HCT116 (cell line): ENCODE measurements around the gene ADIPOR1. TPM values are rescaled to one million over a fixed set of nuclear protein-coding genes. Genes with fewer than 3 reads are reported as not detected.

Source experiments
- ATAC-seq: fragments of 200-7000 bp; cut with Tn5 transposase; 2 replicates; pipeline ENCODE4 v1.9.1; 2020; ENCODE audit warnings: mild to moderate bottlenecking, moderate library complexity
- BruUV-seq: library from RNA; stranded (reverse); fragments of 400-500 nt; replicated peaks from 2 replicates; lab custom pipeline; 2021; lab: Mats Ljungman, UMichigan
- CTCF ChIA-PET: fragments of 300-600 bp; sonication (Branson Sonifier 250); formaldehyde crosslinking; loops from one replicate; lab custom pipeline; 2021; ENCODE audit warnings: antibody characterized with exemption; lab: Charles Lee
- POLR2A ChIA-PET: fragments of 300-600, 350-600 bp; sonication (Branson Sonifier 250); formaldehyde crosslinking; loops from one replicate; lab custom pipeline; 2021; ENCODE audit warnings: antibody characterized with exemption; lab: Charles Lee
- RAD21 ChIA-PET, 2 experiments: fragments of 300-600 bp; sonication (Branson Sonifier 250); formaldehyde crosslinking; loops; one replicate each; lab custom pipeline; 2023; ENCODE audit warnings: low total read pairs in 2 of 2; ENCODE audit not compliant: uncharacterized antibody in 2 of 2, unreplicated experiment in 2 of 2, low non-redundant PET in 1 of 2; lab: Charles Lee
- DNase-seq: peaks from one replicate; pipeline ENCODE4 v3.0.0-alpha.2; 2010; ENCODE audit warnings: low read depth, low spot score
- H2AFZ ChIP-seq: fragments of 200-600 bp; shearing (Covaris generic), sonication (generic); 2 replicates; pipeline ENCODE4 v1.6.1; 2017; ENCODE audit warnings: low read depth, mixed run types, mixed read lengths, antibody characterized with exemption, low read length; ENCODE audit not compliant: poor library complexity, severe bottlenecking
- H3K27ac ChIP-seq: 2 replicates; pipeline ENCODE4 v1.5.1; 2012; ENCODE audit warnings: low read depth, low read length
- H3K27me3 ChIP-seq: fragments of 200-600 bp; sonication (generic); 2 replicates; pipeline ENCODE4 v1.6.1; 2016; ENCODE audit warnings: mixed run types, low read length, mixed read lengths; ENCODE audit not compliant: insufficient read depth
- H3K36me3 ChIP-seq, 2 experiments: fragments of 200-500 bp in 1 of 2; fragments of 200-600 bp in 1 of 2; sonication (Bioruptor generic) in 1 of 2; sonication (generic) in 1 of 2; 2 replicates each; pipeline versions ENCODE4 v1.5.1 to v1.6.1; 2014 to 2016; ENCODE audit warnings: low read length in 2 of 2, inconsistent platforms in 1 of 2, mixed read lengths in 1 of 2, mixed run types in 1 of 2; ENCODE audit not compliant: insufficient read depth in 2 of 2, control insufficient read depth in 1 of 2
- H3K4me1 ChIP-seq, 2 experiments: fragments of 200-600 bp in 1 of 2; sonication (generic) in 1 of 2; 2 replicates each; pipeline versions ENCODE4 v1.5.1 to v1.6.1; 2012 to 2017; ENCODE audit warnings: low read length in 2 of 2, inconsistent platforms in 1 of 2, mild to moderate bottlenecking in 1 of 2, mixed read lengths in 1 of 2, mixed run types in 1 of 2, moderate library complexity in 1 of 2; ENCODE audit not compliant: insufficient read depth in 2 of 2, control insufficient read depth in 1 of 2
- H3K4me2 ChIP-seq: fragments of 200-600 bp; sonication (generic); 2 replicates; pipeline ENCODE4 v1.6.1; 2017; ENCODE audit warnings: mixed run types, low read length, mixed read lengths
- H3K4me3 ChIP-seq, 2 experiments: fragments of 200-600 bp in 1 of 2; sonication (generic) in 1 of 2; replicated peaks in 1 of 2; 2 replicates each; pipeline ENCODE4 v1.5.1; 2011 to 2016; ENCODE audit warnings: low read length in 2 of 2, control low read depth in 1 of 2, low read depth in 1 of 2, mild to moderate bottlenecking in 1 of 2, mixed read lengths in 1 of 2, mixed run types in 1 of 2
- H3K79me2 ChIP-seq: fragments of 200-600 bp; sonication (generic); 2 replicates; pipeline ENCODE4 v1.6.1; 2017; ENCODE audit warnings: mild to moderate bottlenecking, mixed run types, low read length, moderate library complexity, mixed read lengths; ENCODE audit not compliant: insufficient read depth
- H3K9ac ChIP-seq: fragments of 200-600 bp; sonication (generic); 2 replicates; pipeline ENCODE4 v1.6.1; 2016; ENCODE audit warnings: low read length, mixed read lengths
- H3K9me2 ChIP-seq: fragments of 200-600 bp; sonication (generic), shearing (Covaris generic); 2 replicates; pipeline ENCODE4 v1.6.1; 2017; ENCODE audit warnings: mixed run types, mild to moderate bottlenecking, moderate library complexity; ENCODE audit not compliant: insufficient read depth
- H3K9me3 ChIP-seq, 2 experiments: fragments of 200-500 bp in 1 of 2; fragments of 200-600 bp in 1 of 2; sonication (Bioruptor generic) in 1 of 2; sonication (generic) in 1 of 2; 2 replicates each; pipeline ENCODE4 v1.6.1; 2014 to 2017; ENCODE audit warnings: low read length in 2 of 2, mixed read lengths in 2 of 2, inconsistent platforms in 1 of 2, low read depth in 1 of 2, mild to moderate bottlenecking in 1 of 2, mixed run types in 1 of 2, moderate library complexity in 1 of 2; ENCODE audit not compliant: control insufficient read depth in 1 of 2, insufficient read depth in 1 of 2
- H4K20me1 ChIP-seq: fragments of 200-600 bp; sonication (generic), shearing (Covaris generic); 2 replicates; pipeline ENCODE4 v1.6.1; 2017; ENCODE audit warnings: mixed run types, mild to moderate bottlenecking, moderate library complexity; ENCODE audit not compliant: insufficient read depth
- CBX3 ChIP-seq: IDR thresholded peaks from 2 replicates; pipeline ENCODE4 v1.6.1; 2012; ENCODE audit warnings: low read depth
- EGR1 ChIP-seq: IDR thresholded peaks from 2 replicates; pipeline ENCODE4 v1.6.1; 2012; ENCODE audit warnings: low read depth
- ELF1 ChIP-seq: IDR thresholded peaks from 2 replicates; pipeline ENCODE4 v1.6.1; 2012; ENCODE audit warnings: low read depth, borderline replicate concordance
- EZH2 ChIP-seq: fragments of 200-600 bp; sonication (generic); IDR thresholded peaks from 2 replicates; pipeline ENCODE4 v1.6.1; 2017; ENCODE audit warnings: antibody characterized with exemption, mixed run types
- RAD21 ChIP-seq: IDR thresholded peaks from 2 replicates; pipeline ENCODE4 v1.6.1; 2012; ENCODE audit warnings: low read depth, mild to moderate bottlenecking
- SP1 ChIP-seq: IDR thresholded peaks from 2 replicates; pipeline ENCODE4 v1.6.1; 2012; ENCODE audit warnings: low read depth
- SRF ChIP-seq: IDR thresholded peaks from 2 replicates; pipeline ENCODE4 v1.6.1; 2012; ENCODE audit warnings: low read depth
- YY1 ChIP-seq: IDR thresholded peaks from 2 replicates; pipeline ENCODE4 v1.6.1; 2011; ENCODE audit warnings: low read length, low read depth, moderate library complexity, mild to moderate bottlenecking; ENCODE audit not compliant: insufficient replicate concordance; ENCODE audit errors: extremely low read depth
- ZNF274 ChIP-seq: fragments of 200-500 bp; sonication (Bioruptor generic); IDR thresholded peaks from 2 replicates; pipeline ENCODE4 v1.6.1; 2014; ENCODE audit warnings: mild to moderate bottlenecking, low read depth, low read length, inconsistent platforms
- intact Hi-C: fragments of 100-400 bp; cut with micrococcal nuclease; formaldehyde crosslinking; loops from 2 replicates; pipeline ENCODE4 v1.10.0; 2022
- total RNA-seq: library from RNA; stranded (reverse); gene quantifications from one replicate; pipeline ENCODE4 v1.2.1, GENCODE V29; 2021; ENCODE audit not compliant: unreplicated experiment
- TF ChIP-seq, protein P1 (sequence below): IDR thresholded peaks from 2 replicates; pipeline ENCODE4 v1.6.1; 2012; ENCODE audit warnings: low read depth
- TF ChIP-seq, protein P2 (sequence below): IDR thresholded peaks from 2 replicates; pipeline ENCODE4 v1.6.1; 2012
- TF ChIP-seq, protein P3 (sequence below), 3 experiments: fragments of 200-600 bp in 1 of 3; sonication (generic) in 1 of 3; IDR thresholded peaks in 2 of 3; conservative IDR thresholded peaks in 1 of 3; 2 replicates each; pipeline ENCODE4 v1.5.1; 2012 to 2017; ENCODE audit warnings: low read depth in 2 of 3, low read length in 2 of 3, antibody characterized with exemption in 1 of 3, borderline replicate concordance in 1 of 3, control low read depth in 1 of 3, mild to moderate bottlenecking in 1 of 3, mixed read lengths in 1 of 3, mixed run types in 1 of 3, moderate library complexity in 1 of 3; ENCODE audit not compliant: insufficient read depth in 1 of 3

The ADIPOR1 gene
- total RNA-seq, 1 experiment from 2014 or later: 89.8 TPM

DNA sequence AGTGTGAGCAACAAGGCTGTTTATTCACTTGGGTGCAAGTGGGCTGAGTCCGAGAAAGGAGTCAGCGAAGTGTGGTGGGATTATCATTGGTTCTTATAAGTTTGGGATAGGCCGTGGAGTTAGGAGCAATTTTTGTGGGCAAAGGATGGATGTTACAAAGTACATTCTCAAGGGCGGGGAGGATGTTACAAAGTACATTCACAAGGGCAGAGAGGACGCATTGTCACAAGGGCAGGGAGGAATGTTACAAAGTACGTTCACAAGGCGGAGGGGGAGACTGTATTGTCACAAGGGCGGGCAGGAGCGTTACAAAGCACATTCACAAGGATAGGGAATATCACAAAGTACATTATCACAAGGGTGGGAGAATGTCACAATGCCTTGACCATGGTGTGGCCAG is 43.9 kb upstream of the ADIPOR1 start (continued):
- TF ChIP-seq, protein P1, sequence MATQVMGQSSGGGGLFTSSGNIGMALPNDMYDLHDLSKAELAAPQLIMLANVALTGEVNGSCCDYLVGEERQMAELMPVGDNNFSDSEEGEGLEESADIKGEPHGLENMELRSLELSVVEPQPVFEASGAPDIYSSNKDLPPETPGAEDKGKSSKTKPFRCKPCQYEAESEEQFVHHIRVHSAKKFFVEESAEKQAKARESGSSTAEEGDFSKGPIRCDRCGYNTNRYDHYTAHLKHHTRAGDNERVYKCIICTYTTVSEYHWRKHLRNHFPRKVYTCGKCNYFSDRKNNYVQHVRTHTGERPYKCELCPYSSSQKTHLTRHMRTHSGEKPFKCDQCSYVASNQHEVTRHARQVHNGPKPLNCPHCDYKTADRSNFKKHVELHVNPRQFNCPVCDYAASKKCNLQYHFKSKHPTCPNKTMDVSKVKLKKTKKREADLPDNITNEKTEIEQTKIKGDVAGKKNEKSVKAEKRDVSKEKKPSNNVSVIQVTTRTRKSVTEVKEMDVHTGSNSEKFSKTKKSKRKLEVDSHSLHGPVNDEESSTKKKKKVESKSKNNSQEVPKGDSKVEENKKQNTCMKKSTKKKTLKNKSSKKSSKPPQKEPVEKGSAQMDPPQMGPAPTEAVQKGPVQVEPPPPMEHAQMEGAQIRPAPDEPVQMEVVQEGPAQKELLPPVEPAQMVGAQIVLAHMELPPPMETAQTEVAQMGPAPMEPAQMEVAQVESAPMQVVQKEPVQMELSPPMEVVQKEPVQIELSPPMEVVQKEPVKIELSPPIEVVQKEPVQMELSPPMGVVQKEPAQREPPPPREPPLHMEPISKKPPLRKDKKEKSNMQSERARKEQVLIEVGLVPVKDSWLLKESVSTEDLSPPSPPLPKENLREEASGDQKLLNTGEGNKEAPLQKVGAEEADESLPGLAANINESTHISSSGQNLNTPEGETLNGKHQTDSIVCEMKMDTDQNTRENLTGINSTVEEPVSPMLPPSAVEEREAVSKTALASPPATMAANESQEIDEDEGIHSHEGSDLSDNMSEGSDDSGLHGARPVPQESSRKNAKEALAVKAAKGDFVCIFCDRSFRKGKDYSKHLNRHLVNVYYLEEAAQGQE: no peak
- no peak for TF ChIP-seq SP1
- TF ChIP-seq, all 23 proteins: peak for 0

DNA sequence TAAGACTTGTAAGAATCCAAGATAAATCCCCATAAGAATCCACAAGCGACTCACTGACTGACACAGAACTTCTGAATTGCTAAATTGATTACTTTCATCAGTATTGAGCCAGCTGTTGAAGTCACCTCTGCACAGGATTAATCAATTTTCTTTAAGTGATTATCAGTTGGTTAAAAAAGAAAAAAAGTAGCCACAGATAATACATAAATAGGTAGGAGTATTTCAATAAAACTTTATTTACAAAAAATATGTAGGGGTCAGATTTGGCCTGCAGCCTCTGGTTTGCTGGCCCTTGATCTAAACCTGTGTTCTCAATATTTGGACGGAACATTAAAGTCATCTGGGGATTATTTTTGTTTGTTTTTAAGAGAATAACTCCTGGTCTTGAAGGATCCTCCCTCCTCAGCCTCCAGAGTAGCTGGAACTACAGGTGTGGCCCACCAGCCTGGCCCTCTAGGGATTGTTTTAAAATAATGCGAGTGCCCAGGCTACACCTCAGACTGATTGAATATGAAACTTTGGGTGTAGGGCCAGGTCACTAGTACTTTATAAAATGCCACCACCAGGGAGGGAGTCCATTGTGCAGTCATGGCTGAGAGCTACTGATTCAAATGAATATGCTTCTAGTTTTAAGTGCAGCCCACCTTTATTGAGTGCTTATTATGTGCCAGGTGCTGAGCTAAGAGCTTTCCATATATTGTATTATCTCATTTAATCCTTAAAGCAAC is 42.3 kb upstream of the ADIPOR1 start:
- H3K9me2 ChIP-seq: no peaks in the 10 kb centered on the region
- ATAC-seq: no peak; the same call in 1 of the 2 replicates
- H3K4me2 ChIP-seq: no peak overlapping the region
- ChIA-PET POLR2A (no interaction called here), RAD21 (no interaction called here), CTCF (interaction anchor here (1.4 kb wide), 1 partner anchor 10 kb away, joined by 5 read pairs; no protein-coding TSS in a partner anchor)
- TF ChIP-seq, protein P2, sequence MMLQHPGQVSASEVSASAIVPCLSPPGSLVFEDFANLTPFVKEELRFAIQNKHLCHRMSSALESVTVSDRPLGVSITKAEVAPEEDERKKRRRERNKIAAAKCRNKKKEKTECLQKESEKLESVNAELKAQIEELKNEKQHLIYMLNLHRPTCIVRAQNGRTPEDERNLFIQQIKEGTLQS: no peak
- TF ChIP-seq, protein P3, sequence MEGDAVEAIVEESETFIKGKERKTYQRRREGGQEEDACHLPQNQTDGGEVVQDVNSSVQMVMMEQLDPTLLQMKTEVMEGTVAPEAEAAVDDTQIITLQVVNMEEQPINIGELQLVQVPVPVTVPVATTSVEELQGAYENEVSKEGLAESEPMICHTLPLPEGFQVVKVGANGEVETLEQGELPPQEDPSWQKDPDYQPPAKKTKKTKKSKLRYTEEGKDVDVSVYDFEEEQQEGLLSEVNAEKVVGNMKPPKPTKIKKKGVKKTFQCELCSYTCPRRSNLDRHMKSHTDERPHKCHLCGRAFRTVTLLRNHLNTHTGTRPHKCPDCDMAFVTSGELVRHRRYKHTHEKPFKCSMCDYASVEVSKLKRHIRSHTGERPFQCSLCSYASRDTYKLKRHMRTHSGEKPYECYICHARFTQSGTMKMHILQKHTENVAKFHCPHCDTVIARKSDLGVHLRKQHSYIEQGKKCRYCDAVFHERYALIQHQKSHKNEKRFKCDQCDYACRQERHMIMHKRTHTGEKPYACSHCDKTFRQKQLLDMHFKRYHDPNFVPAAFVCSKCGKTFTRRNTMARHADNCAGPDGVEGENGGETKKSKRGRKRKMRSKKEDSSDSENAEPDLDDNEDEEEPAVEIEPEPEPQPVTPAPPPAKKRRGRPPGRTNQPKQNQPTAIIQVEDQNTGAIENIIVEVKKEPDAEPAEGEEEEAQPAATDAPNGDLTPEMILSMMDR (IDR thresholded peaks at IDR 0.05 in 2 of 3, conservative IDR thresholded peaks at IDR 0.05 in 1 of 3; ENCODE audit: borderline replicate concordance in 1 of 3, insufficient read depth in 1 of 3, low read depth in 2 of 3, low read length in 2 of 3): no peak
- TF ChIP-seq CBX3 (no peak), SRF (no peak), ZNF274 (no peak), RAD21 (no peak), EZH2 (no peak), YY1 (no peak), ELF1 (no peak), EGR1 (no peak)
- TF ChIP-seq, protein P1: no peak
- peaks cover 11% of the 10 kb centered on the region; the same call in 1 of the 2 replicates for H3K27me3 ChIP-seq
- H3K4me3 ChIP-seq: no peak overlapping the region
- H3K9ac ChIP-seq: no peak overlapping the region
- peak overlapping the region; percentile 85 for H2AFZ ChIP-seq
- no peaks in the 10 kb centered on the region for H4K20me1 ChIP-seq
- intact Hi-C loops: no loop called here
- no peaks in the 10 kb centered on the region for H3K79me2 ChIP-seq
- H3K36me3 ChIP-seq: no peaks in the 10 kb centered on the region
- no peak for DNase-seq
- H3K4me1 ChIP-seq: peaks cover 0 to 3% of the 10 kb centered on the region in 2 experiments; a peak in 1 of 4 replicates
- no peak overlapping the region for H3K27ac ChIP-seq
- H3K9me3 ChIP-seq: no peaks in the 10 kb centered on the region
- no TSS peak for BruUV-seq
